ENCODE results near the gene SMIM7.

GRCh38 chr19:16660763-16661479, 977 bp upstream of the SMIM7 start, which contains the start of gene TMEM38A:
- TF ChIP-seq CTCF (conservative IDR thresholded peaks at IDR 0.05; ENCODE audit: low read length) (no peak), EZH2phosphoT487 (IDR thresholded peaks at IDR 0.05; ENCODE audit: borderline replicate concordance) (no peak)

All from Loucy (cell line).